ENCODE data around the gene SYDE1.

SYDE1 gene

GRCh38 chr19:15125232-15126067, 18.2 kb downstream of the SYDE1 start:
- peak; percentile 97 for DNase-seq

- DNase-seq: peak; percentile 48
These were observed 19.1 kb downstream of the SYDE1 start for GRCh38 chr19:15126131-15126910.

- no peak for DNase-seq
These were observed 21.1 kb downstream of the SYDE1 start for GRCh38 chr19:15128162-15128770.

DNA sequence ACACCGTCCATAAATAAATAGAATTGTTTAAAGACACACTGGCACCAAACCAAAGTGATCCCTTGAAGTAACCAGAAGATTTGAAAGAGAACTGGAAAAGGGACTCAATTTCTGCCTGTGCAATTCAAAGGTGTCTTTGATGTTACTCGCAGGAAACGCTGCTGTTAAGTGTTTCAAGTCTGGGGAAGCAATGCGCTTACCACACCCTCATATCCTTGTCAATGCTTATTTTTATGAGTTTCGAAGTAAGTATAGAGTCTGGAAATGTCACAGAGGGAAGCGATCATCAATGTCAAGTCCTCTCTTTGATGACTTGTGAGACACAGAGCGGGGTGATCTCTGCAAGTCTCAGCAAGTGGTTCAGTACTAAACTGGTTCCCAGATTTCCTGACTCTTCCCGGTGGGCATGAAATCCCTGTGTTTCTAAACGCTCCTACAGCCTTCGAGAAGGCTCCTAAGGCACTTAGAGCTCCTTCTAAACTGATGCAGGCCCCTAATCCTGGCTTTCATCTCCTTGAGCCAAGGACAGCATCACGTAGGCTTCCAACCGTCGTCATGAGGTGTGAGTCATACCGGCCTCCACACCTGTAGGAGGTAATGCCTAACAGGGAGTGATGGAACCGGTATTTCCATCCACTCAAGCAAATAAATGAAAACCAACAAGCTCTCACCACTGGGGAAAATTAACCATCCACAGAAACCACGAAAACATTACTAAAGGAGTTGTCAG, 22.8 kb downstream of the SYDE1 start:
- DNase-seq: no peak

DNA sequence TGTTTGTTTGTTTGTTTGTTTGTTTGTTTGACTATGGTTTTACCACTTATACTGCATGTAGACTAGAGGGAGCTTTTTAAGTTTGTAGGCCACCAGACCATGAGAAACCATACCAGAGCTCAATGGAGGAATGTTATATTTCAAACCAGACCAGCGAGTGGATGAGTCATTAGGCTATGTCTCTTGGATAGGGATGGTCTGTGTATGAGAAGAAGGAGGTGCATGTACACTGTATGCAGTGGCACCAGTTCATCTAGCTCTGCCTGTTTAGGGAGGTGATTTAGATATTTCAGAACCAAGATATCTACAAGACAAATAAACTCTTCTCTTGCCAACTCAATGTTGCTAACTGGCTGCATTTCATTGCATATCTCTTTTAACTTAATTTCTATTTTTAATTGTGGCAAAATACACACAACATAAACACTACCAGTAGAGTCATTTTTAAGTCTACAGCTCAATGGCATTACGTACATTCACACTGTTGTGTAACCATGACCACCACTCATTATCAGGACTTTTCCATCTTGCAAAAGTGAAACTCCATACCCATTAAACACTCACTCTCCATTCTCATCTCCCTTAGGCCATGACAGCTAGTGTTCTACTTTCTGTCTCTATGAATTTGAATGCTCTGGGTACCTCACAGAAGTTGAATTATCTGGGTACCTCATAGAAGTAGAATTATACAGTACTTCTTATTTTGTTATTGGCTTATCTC, 29.2 kb downstream of the SYDE1 start:
- no peak for DNase-seq

DNA sequence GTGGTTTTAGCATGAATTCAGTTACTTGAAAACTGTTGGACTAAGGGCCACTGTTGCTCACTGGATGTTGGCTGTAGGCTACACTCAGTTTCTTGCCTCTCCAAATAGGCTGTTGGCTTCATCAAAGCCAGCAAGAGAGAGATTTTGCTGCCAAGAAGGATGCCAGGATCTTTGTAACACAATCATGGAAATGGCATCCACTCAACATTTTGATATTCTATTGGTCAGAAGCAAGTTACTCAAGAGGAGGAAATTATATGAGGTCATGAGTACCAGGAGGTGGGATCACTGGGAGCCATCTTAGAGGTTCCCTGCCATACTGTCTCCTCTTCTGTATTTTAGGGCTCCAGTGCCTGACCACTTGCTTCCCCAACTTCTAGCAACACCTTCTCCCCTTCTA, 30.6 kb downstream of the SYDE1 start:
- DNase-seq: no peak

DNA sequence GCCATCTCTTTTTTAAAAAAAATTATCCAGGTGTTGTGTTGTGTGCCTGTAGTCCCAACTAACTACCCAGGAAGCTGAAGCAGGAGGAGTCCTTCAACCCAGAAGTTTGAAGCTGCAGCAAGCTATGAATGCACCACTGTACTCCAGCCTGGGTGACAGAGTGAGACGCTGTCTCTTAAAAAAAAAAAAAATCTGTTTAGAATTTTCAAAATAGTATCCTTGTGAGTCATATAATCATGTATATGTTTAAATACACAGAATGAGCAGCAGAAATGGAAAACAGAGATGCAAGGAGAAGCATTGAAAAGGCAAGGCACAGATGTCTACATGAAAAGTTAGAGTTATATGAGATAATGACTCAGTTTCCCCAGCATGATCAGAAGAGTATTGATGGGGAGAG, 31.2 kb downstream of the SYDE1 start:
- no peak for DNase-seq

DNA sequence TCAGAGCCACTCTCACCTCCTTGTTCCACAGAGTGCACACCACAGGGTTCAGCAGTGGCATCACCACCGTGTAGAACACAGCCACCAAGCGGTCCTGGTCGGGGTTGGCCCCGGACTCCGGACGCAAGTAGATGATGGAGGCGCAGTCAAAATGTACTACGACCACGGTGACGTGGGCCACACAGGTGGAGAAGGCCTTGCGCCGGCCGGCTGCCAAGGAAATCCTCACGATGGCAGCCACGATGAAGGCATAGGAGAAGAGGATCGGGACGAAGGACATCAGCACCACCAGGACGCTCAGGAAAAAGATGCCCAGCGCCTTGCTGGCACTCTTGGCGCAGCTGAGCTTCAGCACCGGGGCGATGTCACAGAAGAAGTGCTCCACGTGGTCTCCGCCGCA, 33.9 kb downstream of the SYDE1 start:
- DNase-seq: no peak

GRCh38 chr19:15142313-15142712, 35.1 kb downstream of the SYDE1 start:
- DNase-seq: no peak

GRCh38 chr19:15144046-15144646, 36.9 kb downstream of the SYDE1 start:
- no peak for DNase-seq

GRCh38 chr19:15147090-15147489, 39.9 kb downstream of the SYDE1 start:
- no peak for DNase-seq

DNA sequence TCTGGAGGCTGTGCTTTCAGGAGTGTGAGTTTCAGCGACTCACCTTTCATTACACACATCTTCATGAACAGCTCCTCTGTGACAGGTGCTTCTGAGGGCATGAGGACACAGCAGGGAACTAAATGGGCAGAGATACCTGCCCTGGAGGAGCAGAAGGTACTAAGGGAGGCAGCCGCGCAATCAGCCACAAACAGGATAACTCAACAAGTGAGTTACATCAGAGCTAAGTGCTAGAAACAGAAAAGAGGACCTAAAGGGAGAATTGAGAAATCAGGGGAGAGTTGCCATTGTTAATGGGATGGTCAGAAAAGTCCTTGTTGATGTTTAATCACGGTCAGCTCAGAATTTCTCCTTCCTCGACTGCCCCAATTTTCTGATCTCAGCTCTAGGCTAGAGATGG, 42.5 kb downstream of the SYDE1 start:
- DNase-seq: no peak

DNA sequence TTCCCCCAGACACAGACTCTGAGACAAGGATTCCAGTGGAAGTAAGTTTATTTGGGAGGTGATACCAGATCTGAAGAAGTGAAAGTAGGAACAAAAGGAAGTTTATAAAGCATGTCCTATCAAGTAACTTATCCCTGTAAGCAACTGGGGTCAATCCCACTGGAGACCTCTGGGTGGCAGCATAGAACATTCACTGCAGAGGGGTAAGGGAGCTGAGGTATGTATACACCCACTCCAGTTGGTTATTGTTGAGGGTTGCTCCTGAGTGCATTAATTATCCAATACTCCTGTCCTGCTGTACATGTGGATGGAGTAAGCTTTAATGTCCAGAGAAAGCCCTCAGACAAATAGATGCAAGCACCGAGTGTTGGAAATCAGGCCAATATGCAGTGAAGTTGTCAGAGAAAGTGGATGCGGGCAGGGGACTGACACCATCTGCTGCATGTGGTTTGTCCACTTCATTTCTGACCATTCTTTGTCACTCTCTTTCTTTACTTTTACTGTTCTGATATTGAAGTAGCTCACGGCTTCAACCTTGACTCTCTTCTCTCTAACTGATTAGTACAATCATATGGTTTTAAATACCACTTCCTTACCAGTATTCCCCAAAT, 46.9 kb downstream of the SYDE1 start:
- no peak for DNase-seq

GRCh38 chr19:15155296-15155695, 48.1 kb downstream of the SYDE1 start:
- no peak for DNase-seq

DNA sequence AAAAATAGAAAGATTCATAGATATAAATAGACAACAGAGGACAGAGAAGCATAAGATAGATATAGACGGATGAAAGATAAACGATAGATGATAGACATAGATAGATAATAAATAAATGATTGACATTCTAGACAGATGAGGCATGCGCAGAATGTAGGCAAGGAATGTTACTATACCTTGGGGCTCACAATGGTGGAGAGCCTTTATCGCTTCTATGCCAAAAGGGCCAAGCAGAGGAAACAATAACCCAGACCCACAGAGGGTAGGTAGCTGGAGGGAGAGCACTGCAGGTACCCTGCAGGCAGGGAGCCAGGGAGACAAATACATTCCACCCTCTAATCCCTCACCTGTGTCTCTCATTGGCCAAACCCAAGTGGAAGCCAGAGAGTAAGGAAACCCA, 49.2 kb downstream of the SYDE1 start:
- DNase-seq: no peak

DNA sequence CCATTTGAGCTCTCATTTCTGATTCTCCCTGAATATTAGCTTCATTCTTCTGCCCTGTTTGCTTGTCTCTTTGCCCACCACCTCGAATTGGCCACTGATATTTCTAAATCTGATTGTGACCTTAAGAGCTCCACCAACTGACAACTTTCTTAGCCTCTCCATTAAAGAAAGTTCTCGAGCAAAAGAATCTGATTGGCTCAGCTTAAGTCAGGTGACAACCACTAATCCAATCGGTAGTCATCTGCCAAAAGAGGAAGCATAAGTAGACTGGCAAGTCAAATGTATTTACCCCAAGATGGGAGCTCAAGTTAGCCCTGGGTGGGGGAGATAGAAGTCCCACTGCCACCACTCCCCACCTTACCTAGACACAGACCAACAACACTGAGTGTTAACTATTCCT, 52.0 kb downstream of the SYDE1 start:
- DNase-seq: no peak

DNA sequence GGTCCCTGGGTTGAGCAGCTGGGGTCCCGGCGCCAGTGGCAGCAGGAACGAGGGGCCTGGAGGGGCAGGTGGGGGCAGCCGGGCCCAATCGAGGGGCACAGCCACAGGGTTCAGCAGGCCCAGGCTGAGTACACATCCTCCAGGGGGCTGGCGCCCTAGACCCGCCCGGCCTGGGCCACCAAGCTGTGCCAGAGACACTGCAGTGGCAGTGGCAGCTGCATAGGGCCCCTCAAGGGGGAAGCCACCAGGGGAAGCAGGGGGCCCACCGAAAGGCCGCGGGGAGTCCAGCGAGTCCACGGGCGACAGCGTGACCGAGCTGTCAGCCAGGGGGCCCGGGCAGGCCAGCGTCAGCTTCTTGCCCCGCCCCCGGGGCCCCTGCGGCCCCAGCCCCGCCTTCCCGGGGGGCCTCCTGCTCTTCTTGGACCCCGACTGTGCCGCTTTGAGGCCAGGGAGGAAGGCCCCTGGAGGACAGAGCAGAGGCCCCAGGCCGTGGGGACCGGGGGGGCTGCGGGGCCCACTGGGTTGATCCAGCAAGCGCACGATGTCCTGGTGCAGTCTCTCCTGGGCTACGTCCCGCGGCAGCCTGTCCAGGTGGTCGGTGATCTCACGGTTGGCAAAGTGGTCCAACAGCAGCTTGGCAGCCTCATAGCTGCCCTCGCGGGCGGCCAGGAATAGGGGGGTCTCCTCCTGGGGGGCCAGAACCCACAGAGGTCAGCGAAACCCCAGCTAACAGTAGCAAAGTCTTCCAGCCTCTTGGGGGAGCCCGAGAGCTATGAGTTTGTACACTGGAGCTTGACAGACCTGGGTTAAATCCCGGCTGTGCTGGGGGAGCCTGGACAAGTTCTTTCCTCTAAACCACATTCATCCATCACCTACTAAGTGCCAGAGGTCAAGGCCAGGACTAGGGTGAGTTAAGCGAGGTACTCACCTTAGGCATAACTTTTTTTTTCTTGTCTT, 54.1 kb downstream of the SYDE1 start:
- DNase-seq: no peak

All from midbrain (tissue), 1 donor.